Nephron progenitor cell (in vitro differentiated cells): ENCODE data around the gene EPB41L4A.

Source experiments
- DNase-seq: peaks from one replicate; pipeline ENCODE4 v3.0.0; 2021
- H3K27ac Mint-ChIP-seq: 2 replicates; pipeline ENCODE4 v1.8.0; 2021; ENCODE audit warnings: mild to moderate bottlenecking, moderate library complexity, mixed read lengths
- H3K27me3 Mint-ChIP-seq: 2 replicates; pipeline ENCODE4 v1.8.0; 2021; ENCODE audit warnings: mild to moderate bottlenecking, low read depth, mixed read lengths; ENCODE audit not compliant: poor library complexity
- H3K36me3 Mint-ChIP-seq: 2 replicates; pipeline ENCODE4 v1.8.0; 2021; ENCODE audit warnings: low read depth, mixed read lengths
- H3K4me1 Mint-ChIP-seq: 2 replicates; pipeline ENCODE4 v1.8.0; 2021; ENCODE audit warnings: mixed read lengths
- H3K4me3 Mint-ChIP-seq: 2 replicates; pipeline ENCODE4 v1.8.0; 2021; ENCODE audit warnings: mild to moderate bottlenecking, moderate library complexity, mixed read lengths
- H3K9me3 Mint-ChIP-seq: 2 replicates; pipeline ENCODE4 v1.8.0; 2021; ENCODE audit warnings: mild to moderate bottlenecking, moderate library complexity, mixed read lengths
- TF ChIP-seq, protein P1 (sequence below): fragments of 200-600 bp; sonication (generic); IDR thresholded peaks from 2 replicates; pipeline ENCODE4 v1.5.0; 2021; ENCODE audit warnings: antibody characterized with exemption

Gene EPB41L4A

DNA sequence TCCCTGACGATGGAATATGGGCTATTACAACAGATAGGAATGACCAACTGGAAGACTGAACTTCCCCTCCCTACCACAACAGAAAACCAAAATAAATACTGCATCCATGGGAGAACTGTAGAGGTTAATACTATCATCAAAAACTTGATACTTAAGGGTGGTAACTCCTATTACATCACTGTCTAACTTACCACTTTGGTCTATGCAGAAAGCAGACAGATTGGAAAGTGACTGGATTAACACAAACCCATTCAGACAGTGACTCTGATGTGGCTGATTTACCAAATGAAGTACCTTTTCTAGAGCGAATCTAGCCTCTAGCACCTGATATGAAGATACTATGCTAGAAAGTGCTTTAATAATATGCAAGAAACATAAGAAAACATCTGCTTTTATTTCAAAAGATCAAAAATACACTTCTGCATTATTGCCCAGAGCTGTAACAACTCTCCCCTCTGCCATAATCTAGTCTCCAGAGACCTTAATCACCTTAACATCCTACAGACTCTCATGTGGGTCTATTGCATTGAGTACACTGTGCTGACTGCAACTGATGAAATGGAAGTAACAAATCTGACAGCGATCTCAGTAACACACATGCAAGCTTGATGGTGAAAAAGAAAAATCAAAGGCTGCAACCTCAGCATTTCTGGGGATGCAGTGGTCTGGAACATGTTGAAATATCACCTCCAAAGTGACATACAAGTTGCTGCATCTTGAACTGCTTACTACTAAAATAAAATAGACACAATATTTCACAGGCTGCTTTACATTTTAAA is 62.7 kb downstream of the EPB41L4A start:
- no peak overlapping the region for H3K4me3 Mint-ChIP-seq
- H3K9me3 Mint-ChIP-seq, result peaks cover 12% of the 10 kb centered on the region

DNA sequence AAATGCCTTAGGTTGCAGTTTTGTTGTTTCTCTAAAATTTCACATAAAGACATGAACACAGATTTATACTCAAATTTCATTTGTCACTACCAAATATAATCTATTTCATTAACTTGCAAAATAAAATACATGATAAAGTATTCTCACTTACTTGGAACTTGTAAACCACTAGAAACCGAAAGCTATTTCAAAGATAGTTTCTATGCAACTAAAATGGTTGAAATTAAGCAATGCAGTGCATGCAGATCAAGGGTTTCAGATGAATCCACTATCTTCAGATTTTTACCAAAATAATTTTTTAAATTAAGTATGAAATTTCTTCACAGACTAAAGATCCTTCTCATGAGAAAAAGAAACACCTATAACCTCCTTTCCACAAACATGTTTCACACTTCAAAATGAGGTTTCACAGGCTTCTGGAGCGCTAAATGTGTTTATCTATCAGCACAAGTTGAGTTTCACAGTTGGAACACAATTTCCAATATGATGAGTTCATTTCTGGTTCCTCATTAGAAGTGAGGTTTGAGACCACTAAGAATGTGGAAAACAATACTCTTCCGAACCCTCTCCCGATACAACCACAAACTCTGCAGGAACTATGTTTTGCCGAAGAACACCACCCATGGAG is 63.9 kb downstream of the EPB41L4A start:
- no peaks in the 10 kb centered on the region for H3K4me1 Mint-ChIP-seq

More for the DNA sequence above, 62.7 kb downstream of the EPB41L4A start:
- no peak overlapping the region for H3K27ac Mint-ChIP-seq
- peaks cover 5% of the 10 kb centered on the region for H3K27me3 Mint-ChIP-seq
- no peaks in the 10 kb centered on the region for H3K4me1 Mint-ChIP-seq
- TF ChIP-seq, protein P1, sequence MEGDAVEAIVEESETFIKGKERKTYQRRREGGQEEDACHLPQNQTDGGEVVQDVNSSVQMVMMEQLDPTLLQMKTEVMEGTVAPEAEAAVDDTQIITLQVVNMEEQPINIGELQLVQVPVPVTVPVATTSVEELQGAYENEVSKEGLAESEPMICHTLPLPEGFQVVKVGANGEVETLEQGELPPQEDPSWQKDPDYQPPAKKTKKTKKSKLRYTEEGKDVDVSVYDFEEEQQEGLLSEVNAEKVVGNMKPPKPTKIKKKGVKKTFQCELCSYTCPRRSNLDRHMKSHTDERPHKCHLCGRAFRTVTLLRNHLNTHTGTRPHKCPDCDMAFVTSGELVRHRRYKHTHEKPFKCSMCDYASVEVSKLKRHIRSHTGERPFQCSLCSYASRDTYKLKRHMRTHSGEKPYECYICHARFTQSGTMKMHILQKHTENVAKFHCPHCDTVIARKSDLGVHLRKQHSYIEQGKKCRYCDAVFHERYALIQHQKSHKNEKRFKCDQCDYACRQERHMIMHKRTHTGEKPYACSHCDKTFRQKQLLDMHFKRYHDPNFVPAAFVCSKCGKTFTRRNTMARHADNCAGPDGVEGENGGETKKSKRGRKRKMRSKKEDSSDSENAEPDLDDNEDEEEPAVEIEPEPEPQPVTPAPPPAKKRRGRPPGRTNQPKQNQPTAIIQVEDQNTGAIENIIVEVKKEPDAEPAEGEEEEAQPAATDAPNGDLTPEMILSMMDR, result no peak
- DNase-seq, result no peak
- no peaks in the 10 kb centered on the region for H3K36me3 Mint-ChIP-seq

DNA sequence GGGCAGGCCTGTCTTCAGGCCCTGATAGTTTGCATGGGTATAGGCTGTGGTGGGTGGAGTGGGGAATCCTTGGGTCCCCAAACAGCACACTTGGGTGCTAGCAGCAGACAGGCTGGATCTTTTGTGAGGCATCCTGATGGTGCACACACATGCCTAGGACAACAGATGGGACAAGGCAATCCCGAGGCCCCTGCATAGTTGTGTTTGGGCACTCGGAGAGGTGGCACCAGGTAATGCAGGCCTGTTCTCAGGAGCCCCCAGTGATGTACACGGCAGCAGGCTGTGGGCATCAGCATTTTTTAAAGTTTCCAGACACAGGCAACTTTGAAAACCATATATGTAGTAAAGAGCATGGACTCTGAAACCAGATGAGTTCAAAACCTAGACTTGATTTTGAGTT is 65.4 kb downstream of the EPB41L4A start:
- peaks cover 5% of the 10 kb centered on the region for H3K27me3 Mint-ChIP-seq
- no peaks in the 10 kb centered on the region for H3K9me3 Mint-ChIP-seq
- DNase-seq, result no peak
- no peaks in the 10 kb centered on the region for H3K4me1 Mint-ChIP-seq
- TF ChIP-seq, protein P1, result no peak
- H3K4me3 Mint-ChIP-seq, result no peak overlapping the region
- H3K36me3 Mint-ChIP-seq, result no peaks in the 10 kb centered on the region
- H3K27ac Mint-ChIP-seq, result no peak overlapping the region

More for the DNA sequence above, 63.9 kb downstream of the EPB41L4A start:
- no peaks in the 10 kb centered on the region for H3K36me3 Mint-ChIP-seq
- no peak for DNase-seq
- no peak overlapping the region for H3K4me3 Mint-ChIP-seq
- H3K27me3 Mint-ChIP-seq, result peaks cover 5% of the 10 kb centered on the region
- peaks cover 5% of the 10 kb centered on the region for H3K9me3 Mint-ChIP-seq
- peak overlapping the region; percentile 13 for H3K27ac Mint-ChIP-seq
- TF ChIP-seq, protein P1, result no peak

DNA sequence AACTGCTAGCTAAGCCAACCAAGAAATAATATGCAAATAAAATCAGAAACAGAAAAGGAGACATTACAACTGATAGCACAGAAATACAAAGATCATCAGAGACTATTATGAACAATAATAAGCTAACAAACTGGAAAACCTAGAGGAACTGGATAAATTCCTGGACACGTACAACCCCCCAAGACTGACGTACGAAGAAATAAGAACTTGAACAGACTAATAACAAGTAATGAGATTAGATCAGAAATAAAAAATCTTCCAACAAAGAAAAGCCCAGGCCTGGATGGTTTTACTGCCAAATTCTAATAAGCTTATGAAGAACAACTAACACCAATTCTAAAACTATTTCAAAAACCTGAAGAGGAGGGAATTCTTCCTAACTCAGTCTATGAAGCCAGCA is 67.9 kb downstream of the EPB41L4A start:
- TF ChIP-seq, protein P1, result no peak
- peaks cover 2% of the 10 kb centered on the region for H3K27me3 Mint-ChIP-seq

DNA sequence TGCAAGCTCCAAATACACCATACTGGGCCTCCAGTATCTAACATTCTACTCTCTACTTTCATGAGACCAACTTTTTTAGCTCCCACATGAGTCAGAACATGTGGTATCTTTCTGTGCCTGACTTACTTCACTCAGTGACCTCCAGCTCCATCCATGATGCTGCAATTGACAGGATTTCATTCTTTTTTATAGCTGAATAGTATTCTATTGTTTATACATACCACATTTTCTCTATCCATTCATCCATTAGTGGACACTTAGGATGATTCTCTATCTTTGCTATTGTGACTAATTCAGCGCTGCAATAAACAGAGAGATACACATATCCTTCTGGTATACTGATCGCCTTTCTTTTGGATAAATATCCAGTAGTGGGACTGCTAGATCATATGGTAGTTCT is 68.5 kb downstream of the EPB41L4A start:
- TF ChIP-seq, protein P1, result no peak
- Mint-ChIP-seq H3K27ac (no peak overlapping the region), H3K36me3 (no peaks in the 10 kb centered on the region), H3K4me1 (no peaks in the 10 kb centered on the region), H3K9me3 (no peaks in the 10 kb centered on the region), H3K27me3 (peaks cover 2% of the 10 kb centered on the region), H3K4me3 (no peak overlapping the region)
- DNase-seq, result no peak

More for the DNA sequence above, 67.9 kb downstream of the EPB41L4A start:
- H3K36me3 Mint-ChIP-seq, result no peaks in the 10 kb centered on the region
- no peaks in the 10 kb centered on the region for H3K9me3 Mint-ChIP-seq
- no peak for DNase-seq
- no peaks in the 10 kb centered on the region for H3K4me1 Mint-ChIP-seq
- H3K4me3 Mint-ChIP-seq, result no peak overlapping the region
- no peak overlapping the region for H3K27ac Mint-ChIP-seq
